Right lung (tissue), 5 donors: ENCODE data around the gene SEMA4A. TPM values are rescaled to one million over a fixed set of nuclear protein-coding genes. Genes with fewer than 3 reads are reported as not detected.

Experiments used
- DNase-seq, 2 donors: peaks; one replicate each; pipeline ENCODE4 v3.0.0-alpha.2; 2013
- polyA plus RNA-seq, 5 donors: library from polyadenylated mRNA; unstranded; fragments of 120-200 nt; gene quantifications; one replicate each; pipeline versions ENCODE4 v1.2.1 to v1.2.3, GENCODE V29; 2013; ENCODE audit warnings: inconsistent platforms in 1 of 5, low replicate concordance in 1 of 5; ENCODE audit not compliant: insufficient read length in 5 of 5, insufficient read depth in 1 of 5

SEMA4A gene
- polyA plus RNA-seq, 5 donors: 15.2 to 26.3 (median 24.5) TPM

GRCh38 chr1:156130578-156130942 is 22.8 kb upstream of the SEMA4A start:
- DNase-seq: no peak

GRCh38 chr1:156134716-156135435 is 18.5 kb upstream of the SEMA4A start:
- no peak for DNase-seq

- no peak for DNase-seq
These were observed 17.2 kb upstream of the SEMA4A start for GRCh38 chr1:156135930-156136871.

GRCh38 chr1:156136970-156137483 is 16.4 kb upstream of the SEMA4A start:
- no peak for DNase-seq

GRCh38 chr1:156138458-156138867 is 14.9 kb upstream of the SEMA4A start:
- no peak for DNase-seq

GRCh38 chr1:156140879-156141707 is 12.3 kb upstream of the SEMA4A start:
- no peak for DNase-seq

- no peak for DNase-seq
These were observed 9.5 kb upstream of the SEMA4A start for GRCh38 chr1:156143765-156144489.

GRCh38 chr1:156144742-156145141 is 8.6 kb upstream of the SEMA4A start:
- DNase-seq: no peak

- DNase-seq: no peak
These were observed 7.8 kb upstream of the SEMA4A start for GRCh38 chr1:156145650-156146019.

- DNase-seq: peak; percentile 62 to 66
These were observed 7.2 kb upstream of the SEMA4A start for GRCh38 chr1:156146020-156146768.

- no peak for DNase-seq
These were observed 6.5 kb upstream of the SEMA4A start for GRCh38 chr1:156146769-156147405.

- no peak for DNase-seq
These were observed 5.2 kb upstream of the SEMA4A start for GRCh38 chr1:156148216-156148615.

GRCh38 chr1:156149374-156150332 is 3.7 kb upstream of the SEMA4A start:
- DNase-seq: no peak

GRCh38 chr1:156150333-156151011 is 2.9 kb upstream of the SEMA4A start:
- DNase-seq: no peak

- no peak for DNase-seq
These were observed 2.2 kb upstream of the SEMA4A start for GRCh38 chr1:156151093-156151688.

- DNase-seq: no peak
These were observed 757 bp upstream of the SEMA4A start for GRCh38 chr1:156152628-156153027.

- DNase-seq: no peak
These were observed 948 bp downstream of the SEMA4A start for GRCh38 chr1:156154317-156154749.
